HepG2 (cell line): Measurements from ENCODE around the gene SNAI3. TPM values are rescaled to one million over a fixed set of nuclear protein-coding genes. Genes with fewer than 3 reads are reported as not detected.

Source experiments
- AGO2 ChIP-seq: fragments of 200-400 bp; formaldehyde crosslinking; optimal IDR thresholded peaks from 2 replicates; pipeline ENCODE3; 2017; ENCODE audit warnings: mild to moderate bottlenecking, low read depth, low read length, moderate library complexity
- ARID4A ChIP-seq: sonication (generic); formaldehyde crosslinking; IDR thresholded peaks from 2 replicates; pipeline ENCODE4 v1.5.0; 2020; ENCODE audit warnings: mild to moderate bottlenecking, missing genetic modification reagents, borderline replicate concordance
- GATAD1 ChIP-seq: IDR thresholded peaks from 2 replicates; pipeline ENCODE4 v1.6.1; 2016; ENCODE audit warnings: missing genetic modification reagents, missing compliant biosample characterization
- HMGXB4 ChIP-seq, 2 experiments: sonication (generic) in 1 of 2; formaldehyde crosslinking in 1 of 2; IDR thresholded peaks; 2 replicates each; pipeline versions ENCODE4 v1.4.0 to v1.6.1; 2018 to 2020; ENCODE audit warnings: missing genetic modification reagents in 2 of 2, borderline replicate concordance in 1 of 2, low read depth in 1 of 2, mild to moderate bottlenecking in 1 of 2, missing biosample characterization in 1 of 2
- HNF4A ChIP-seq: sonication (generic); formaldehyde crosslinking; IDR thresholded peaks from 2 replicates; pipeline ENCODE4 v1.4.0; 2020; ENCODE audit warnings: missing genetic modification reagents
- HOMEZ ChIP-seq: IDR thresholded peaks from 2 replicates; pipeline ENCODE4 v1.6.1; 2016; ENCODE audit warnings: low read depth
- NR1H2 ChIP-seq: sonication (generic); formaldehyde crosslinking; IDR thresholded peaks from 2 replicates; pipeline ENCODE4 v1.8.1; 2022; ENCODE audit warnings: low read depth, missing genetic modification reagents, borderline replicate concordance
- RELA ChIP-seq: sonication (generic); formaldehyde crosslinking; IDR thresholded peaks from 2 replicates; pipeline ENCODE4 v1.4.0; 2020; ENCODE audit warnings: missing genetic modification reagents
- SALL1 ChIP-seq: sonication (generic); formaldehyde crosslinking; IDR thresholded peaks from 2 replicates; pipeline ENCODE4 v1.8.0; 2022; ENCODE audit warnings: mild to moderate bottlenecking, missing genetic modification reagents
- TSC22D2 ChIP-seq: sonication (generic); formaldehyde crosslinking; IDR thresholded peaks from 2 replicates; pipeline ENCODE4 v1.5.1; 2020; ENCODE audit warnings: missing genetic modification reagents, mild to moderate bottlenecking, borderline replicate concordance
- ZBTB4 ChIP-seq: sonication (generic); formaldehyde crosslinking; IDR thresholded peaks from 2 replicates; pipeline ENCODE4 v1.4.0; 2020; ENCODE audit warnings: missing genetic modification reagents, mild to moderate bottlenecking, borderline replicate concordance
- ZFY ChIP-seq: sonication (generic); formaldehyde crosslinking; IDR thresholded peaks from 2 replicates; pipeline ENCODE4 v1.4.0; 2020; ENCODE audit warnings: missing genetic modification reagents
- ZNF280B ChIP-seq: sonication (generic); formaldehyde crosslinking; IDR thresholded peaks from 2 replicates; pipeline ENCODE4 v1.5.0; 2020; ENCODE audit warnings: missing genetic modification reagents, mild to moderate bottlenecking, borderline replicate concordance
- ZNF768 ChIP-seq: sonication (generic); formaldehyde crosslinking; IDR thresholded peaks from 2 replicates; pipeline ENCODE4 v1.4.0; 2020; ENCODE audit warnings: missing genetic modification reagents
- polyA plus RNA-seq, 8 experiments: library from polyadenylated mRNA; depleted of rRNA in 3 of 8; stranded (reverse) in 7 of 8; unstranded in 1 of 8; fragments of >200 nt; fragmentation: Illumina TruSeq in 4 of 8; extraction: Trizol in 4 of 8; gene quantifications; 2 replicates each; pipeline versions ENCODE4 v1.2.1 to v1.2.3, GENCODE V29; 2011 to 2016; ENCODE audit warnings: low read depth in 4 of 8, missing spikeins in 1 of 8, mixed read lengths in 1 of 8; ENCODE audit not compliant: insufficient read depth in 1 of 8
- total RNA-seq, 5 experiments: library from RNA; depleted of rRNA; stranded (reverse); fragments of >200 nt; fragmentation: Illumina TruSeq; extraction: Trizol; gene quantifications; 2 replicates each; pipeline ENCODE4 v1.2.3, GENCODE V29; 2016; ENCODE audit warnings: low read depth in 1 of 5

The SNAI3 gene
- total and polyA plus RNA-seq, 2 of the 13 experiments (the other 11 are each of a cell fraction or from before 2014, with no cell fraction given) = 0.09 to 0.18 TPM

- TF ChIP-seq RELA (CRISPR knock-in tag) (0 out of 2 replicates have a peak, but pooled peaks have one; percentile 28), ZFY (CRISPR knock-in tag) (peak; percentile 11; the same call in 1 of the 2 replicates), SALL1 (CRISPR knock-in tag) (peak; percentile 28; the same call in 1 of the 2 replicates), AGO2 (peak; percentile 67), HMGXB4 (CRISPR knock-in tag; IDR thresholded peaks at IDR 0.05; ENCODE audit: borderline replicate concordance in 1 of 2, low read depth in 1 of 2) (0 out of 4 replicates have a peak, but pooled peaks of 1 of the 2 experiments have one; percentile 56), ZNF768 (peak; percentile 13; the same call in 1 of the 2 replicates), HOMEZ (0 out of 2 replicates have a peak, but pooled peaks have one; percentile 23), ZBTB4 (CRISPR knock-in tag) (peak; percentile 88; the same call in 1 of the 2 replicates), GATAD1 (CRISPR knock-in tag) (0 out of 2 replicates have a peak, but pooled peaks have one; percentile 48), TSC22D2 (CRISPR knock-in tag) (no peak), ARID4A (CRISPR knock-in tag) (0 out of 2 replicates have a peak, but pooled peaks have one; percentile 35), ZNF280B (CRISPR knock-in tag) (0 out of 2 replicates have a peak, but pooled peaks have one; percentile 23), HNF4A (CRISPR knock-in tag) (0 out of 2 replicates have a peak, but pooled peaks have one; percentile 7), NR1H2 (CRISPR knock-in tag) (0 out of 2 replicates have a peak, but pooled peaks have one; percentile 46)
These were observed 57.8 kb downstream of the SNAI3 start (continued) for GRCh38 chr16:88628512-88628974.
